K562 (cell line): ENCODE data around the gene LONRF3. TPM values are rescaled to one million over a fixed set of nuclear protein-coding genes. Genes with fewer than 3 reads are reported as not detected.

Source experiments
- CBFA2T3 ChIP-seq: fragments of 450-650 bp; IDR thresholded peaks from 2 replicates; pipeline ENCODE4 v1.6.1; 2017
- ESRRA ChIP-seq: fragments of 450-650 bp; IDR thresholded peaks from 2 replicates; pipeline ENCODE4 v1.6.1; 2014; ENCODE audit warnings: low read depth, mild to moderate bottlenecking, moderate library complexity, borderline replicate concordance
- FOS ChIP-seq: IDR thresholded peaks from 3 replicates; pipeline ENCODE4 v1.6.1; 2011; ENCODE audit not compliant: insufficient read length; ENCODE audit errors: extremely low read depth
- KLF1 ChIP-seq: fragments of 450-650 bp; IDR thresholded peaks from 2 replicates; pipeline ENCODE4 v1.6.1; 2016; ENCODE audit warnings: missing genetic modification characterization, missing compliant biosample characterization
- MTA1 ChIP-seq: fragments of 450-650 bp; IDR thresholded peaks from 2 replicates; pipeline ENCODE4 v1.6.1; 2017; ENCODE audit warnings: borderline replicate concordance
- NR2C1 ChIP-seq, 2 experiments: fragments of 450-650 bp; IDR thresholded peaks; 2 replicates each; pipeline ENCODE4 v1.6.1; 2017; ENCODE audit warnings: mild to moderate bottlenecking in 2 of 2, antibody characterized with exemption in 1 of 2, inconsistent platforms in 1 of 2, missing compliant biosample characterization in 1 of 2, missing genetic modification characterization in 1 of 2
- POLR2A ChIP-seq: fragments of 450-650 bp; conservative IDR thresholded peaks from 2 replicates; pipeline ENCODE4 v1.6.1; 2016
- PTTG1 ChIP-seq: fragments of 450-650 bp; IDR thresholded peaks from 2 replicates; pipeline ENCODE4 v1.6.1; 2016; ENCODE audit warnings: low read depth, mild to moderate bottlenecking, missing genetic modification characterization, missing compliant biosample characterization
- SMARCE1 ChIP-seq: fragments of 450-650 bp; IDR thresholded peaks from 2 replicates; pipeline ENCODE4 v1.7.1; 2016; ENCODE audit warnings: mild to moderate bottlenecking
- SUPT5H ChIP-seq: fragments of 450-650 bp; IDR thresholded peaks from 2 replicates; pipeline ENCODE4 v1.6.1; 2016
- TFAM ChIP-seq: fragments of 250-450 bp; sonication (Bioruptor Pico); conservative IDR thresholded peaks from 2 replicates; pipeline ENCODE4 v1.5.0; 2021; ENCODE audit warnings: mild to moderate bottlenecking, moderate library complexity
- polyA plus RNA-seq, 8 experiments: library from polyadenylated mRNA; depleted of rRNA in 4 of 8; stranded (reverse) in 5 of 8; unstranded in 3 of 8; fragments of >200 nt; fragmentation: Nextera tagmentation in 2 of 8; fragmentation: Illumina TruSeq in 1 of 8; extraction: Ambion mirVana in 2 of 8; extraction: Trizol in 1 of 8; gene quantifications; 2 replicates each; pipeline versions ENCODE4 v1.2.1 to v1.2.3, GENCODE V29; 2011 to 2014; ENCODE audit warnings: inconsistent platforms in 1 of 8, missing spikeins in 1 of 8
- total RNA-seq, 7 experiments: library from RNA; depleted of rRNA in 6 of 7; stranded (reverse); fragments of >200 nt in 6 of 7; fragmentation: Illumina TruSeq in 2 of 7; extraction: Trizol in 2 of 7; gene quantifications; 2 replicates each; pipeline versions ENCODE4 v1.2.1 to v1.2.3, GENCODE V29; 2011 to 2021; ENCODE audit warnings: low replicate concordance in 1 of 7
- TF ChIP-seq, protein P1 (sequence below), 2 experiments: fragments of 450-650 bp; IDR thresholded peaks; 2 replicates each; pipeline ENCODE4 v1.6.1; 2016; ENCODE audit warnings: mild to moderate bottlenecking in 2 of 2, borderline replicate concordance in 1 of 2, low read depth in 1 of 2, moderate library complexity in 1 of 2

LONRF3 gene
- total and polyA plus RNA-seq, 9 of the 15 experiments (the other 6 are each of a cell fraction or from before 2014, with no cell fraction given), result 1.3 to 22.0 (median 8.7) TPM

DNA sequence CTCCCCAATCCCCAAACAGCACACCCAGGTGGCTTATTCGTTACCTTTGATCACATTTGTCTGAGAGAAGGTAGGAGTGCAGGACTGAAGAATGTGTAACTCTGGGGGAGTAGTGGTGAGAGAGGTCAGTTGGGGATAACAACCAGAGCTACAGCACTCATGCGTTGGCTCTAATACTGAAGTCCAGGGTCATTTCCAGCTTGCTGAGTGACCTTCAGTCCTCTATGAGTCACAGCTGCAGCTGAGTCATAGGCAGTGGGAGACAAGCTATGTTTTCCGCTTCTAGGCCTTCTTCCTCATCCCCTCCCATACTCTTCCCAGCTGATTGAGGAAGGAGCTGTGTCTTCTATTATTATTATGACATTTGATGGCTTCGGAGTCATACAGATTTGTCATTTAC, 66.8 kb downstream of the LONRF3 start (continued):
- peak; percentile 43; the same call in 1 of the 2 replicates for TF ChIP-seq NR2C1 (IDR thresholded peaks at IDR 0.05)
- TF ChIP-seq NR2C1 (tag; IDR thresholded peaks at IDR 0.05), result peak; percentile 75
- no peak for TF ChIP-seq PTTG1 (tag)
- TF ChIP-seq FOS, result peak; percentile 75
- peak; percentile 34; the same call in 1 of the 2 replicates for TF ChIP-seq CBFA2T3
- TF ChIP-seq TFAM (CRISPR knock-in tag), result no peak
- TF ChIP-seq SUPT5H, result no peak
- peak; percentile 87; the same call in 1 of the 2 replicates for TF ChIP-seq SMARCE1
- peak; percentile 98 for TF ChIP-seq ESRRA
- TF ChIP-seq, protein P1, sequence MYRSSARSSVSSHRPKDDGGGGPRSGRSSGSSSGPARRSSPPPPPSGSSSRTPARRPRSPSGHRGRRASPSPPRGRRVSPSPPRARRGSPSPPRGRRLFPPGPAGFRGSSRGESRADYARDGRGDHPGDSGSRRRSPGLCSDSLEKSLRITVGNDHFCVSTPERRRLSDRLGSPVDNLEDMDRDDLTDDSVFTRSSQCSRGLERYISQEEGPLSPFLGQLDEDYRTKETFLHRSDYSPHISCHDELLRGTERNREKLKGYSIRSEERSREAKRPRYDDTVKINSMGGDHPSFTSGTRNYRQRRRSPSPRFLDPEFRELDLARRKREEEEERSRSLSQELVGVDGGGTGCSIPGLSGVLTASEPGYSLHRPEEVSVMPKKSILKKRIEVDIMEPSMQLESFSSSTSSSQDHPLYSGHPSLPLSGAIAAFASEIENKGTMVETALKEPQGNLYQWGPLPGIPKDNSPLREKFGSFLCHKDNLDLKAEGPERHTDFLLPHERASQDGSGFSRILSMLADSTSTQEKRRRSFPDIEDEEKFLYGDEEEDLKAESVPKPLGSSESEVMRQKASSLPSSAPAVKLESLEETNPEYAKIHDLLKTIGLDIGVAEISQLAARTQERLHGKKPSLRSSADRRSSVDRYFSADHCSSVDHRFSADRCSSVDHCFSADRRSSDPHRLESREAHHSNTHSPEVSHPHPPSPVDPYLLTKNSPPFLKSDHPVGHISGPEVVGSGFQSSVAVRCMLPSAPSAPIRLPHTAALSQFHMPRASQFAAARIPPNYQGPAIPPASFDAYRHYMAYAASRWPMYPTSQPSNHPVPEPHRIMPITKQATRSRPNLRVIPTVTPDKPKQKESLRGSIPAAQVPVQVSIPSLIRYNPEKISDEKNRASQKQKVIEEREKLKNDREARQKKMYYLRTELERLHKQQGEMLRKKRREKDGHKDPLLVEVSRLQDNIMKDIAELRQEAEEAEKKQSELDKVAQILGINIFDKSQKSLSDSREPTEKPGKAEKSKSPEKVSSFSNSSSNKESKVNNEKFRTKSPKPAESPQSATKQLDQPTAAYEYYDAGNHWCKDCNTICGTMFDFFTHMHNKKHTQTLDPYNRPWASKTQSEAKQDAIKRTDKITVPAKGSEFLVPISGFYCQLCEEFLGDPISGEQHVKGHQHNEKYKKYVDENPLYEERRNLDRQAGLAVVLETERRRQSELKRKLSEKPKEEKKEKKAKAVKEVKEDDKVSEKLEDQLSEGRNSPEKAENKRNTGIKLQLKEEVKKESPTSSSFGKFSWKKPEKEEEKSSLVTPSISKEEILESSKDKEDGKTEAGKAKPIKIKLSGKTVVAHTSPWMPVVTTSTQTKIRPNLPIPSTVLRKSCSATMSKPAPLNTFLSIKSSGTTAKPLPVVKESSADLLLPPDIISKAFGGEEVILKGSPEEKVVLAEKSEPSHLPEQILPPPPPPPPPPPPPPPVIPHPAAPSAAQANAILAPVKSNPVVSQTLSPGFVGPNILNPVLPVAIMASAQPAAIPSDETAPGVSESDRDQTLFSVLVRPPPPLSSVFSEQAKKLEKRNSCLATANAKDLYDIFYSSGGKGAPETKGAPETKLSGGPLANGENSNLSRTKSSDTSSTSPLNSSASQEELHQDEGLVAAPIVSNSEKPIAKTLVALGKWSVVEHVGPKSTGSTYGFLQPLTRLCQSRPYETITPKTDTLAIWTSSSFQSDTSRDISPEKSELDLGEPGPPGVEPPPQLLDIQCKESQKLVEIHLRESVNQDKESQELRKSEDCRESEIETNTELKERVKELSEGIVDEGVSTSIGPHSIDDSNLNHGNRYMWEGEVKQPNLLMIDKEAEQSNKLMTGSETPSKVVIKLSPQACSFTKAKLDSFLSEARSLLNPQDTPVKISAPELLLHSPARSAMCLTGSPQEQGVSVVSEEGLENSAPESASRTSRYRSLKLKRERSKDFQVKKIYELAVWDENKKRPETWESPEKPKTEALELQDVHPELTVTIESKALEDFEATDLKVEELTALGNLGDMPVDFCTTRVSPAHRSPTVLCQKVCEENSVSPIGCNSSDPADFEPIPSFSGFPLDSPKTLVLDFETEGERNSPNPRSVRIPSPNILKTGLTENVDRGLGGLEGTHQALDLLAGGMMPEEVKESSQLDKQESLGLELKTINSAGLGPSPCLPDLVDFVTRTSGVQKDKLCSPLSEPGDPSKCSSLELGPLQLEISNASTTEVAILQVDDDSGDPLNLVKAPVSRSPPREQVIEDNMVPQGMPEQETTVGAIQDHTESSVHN (IDR thresholded peaks at IDR 0.05; ENCODE audit: borderline replicate concordance in 1 of 2, low read depth in 1 of 2), result 0 out of 4 replicates have a peak, but pooled peaks of 1 of the 2 experiments have one; percentile 51
- TF ChIP-seq MTA1, result no peak
- no peak for TF ChIP-seq KLF1
- no peak for TF ChIP-seq POLR2A
- TF ChIP-seq, all 486 proteins: peak for 32
